HFFc6 (cell line): Measurements from ENCODE around the gene SNAPC3. TPM values are rescaled to one million over a fixed set of nuclear protein-coding genes. Genes with fewer than 3 reads are reported as not detected.

Source experiments
- DNase-seq: peaks from one replicate; pipeline ENCODE4 v3.0.0-alpha.2; 2018
- H3K27ac Mint-ChIP-seq: 2 replicates; pipeline ENCODE4 v1.8.0; 2020; ENCODE audit warnings: mild to moderate bottlenecking, mixed read lengths
- H3K27me3 Mint-ChIP-seq: 2 replicates; pipeline ENCODE4 v1.8.0; 2021; ENCODE audit warnings: mild to moderate bottlenecking, moderate library complexity, mixed read lengths; ENCODE audit not compliant: insufficient read depth
- H3K36me3 Mint-ChIP-seq: 2 replicates; pipeline ENCODE4 v1.8.0; 2021; ENCODE audit warnings: low read depth, mixed read lengths
- H3K4me1 Mint-ChIP-seq: 2 replicates; pipeline ENCODE4 v1.8.0; 2020; ENCODE audit warnings: low read depth, mixed read lengths
- H3K4me3 Mint-ChIP-seq: 2 replicates; pipeline ENCODE4 v1.8.0; 2020; ENCODE audit warnings: mild to moderate bottlenecking, moderate library complexity, mixed read lengths
- H3K9me3 Mint-ChIP-seq: 2 replicates; pipeline ENCODE4 v1.8.0; 2020; ENCODE audit warnings: mild to moderate bottlenecking, mixed read lengths
- total RNA-seq, 6 experiments: library from RNA; stranded (reverse); fragmentation: NEBNext Ultra II Directional; extraction: Animal tissue kit (Norgen Biotek cat#: 25700); gene quantifications; 2 replicates in 1 of 6; 3 replicates in 5 of 6; pipeline ENCODE4 v1.2.3, GENCODE V29; 2021
- TF ChIP-seq, protein P1 (sequence below): fragments of 200-600 bp; sonication (generic); IDR thresholded peaks from 2 replicates; pipeline ENCODE4 v1.5.0; 2021; ENCODE audit warnings: antibody characterized with exemption, mild to moderate bottlenecking

SNAPC3 gene
- total RNA-seq, 6 experiments from 2014 or later = 35.9 to 41.5 (median 40.8) TPM

GRCh38 chr9:15501803-15502202 is 79.1 kb downstream of the SNAPC3 start:
- H3K27ac Mint-ChIP-seq = peak overlapping the region; percentile 30; the same call in 1 of the 2 replicates
- no peaks in the 10 kb centered on the region; the same call in 1 of the 2 replicates for H3K27me3 Mint-ChIP-seq
- DNase-seq = no peak
- H3K36me3 Mint-ChIP-seq = peaks cover 8% of the 10 kb centered on the region
- H3K4me3 Mint-ChIP-seq = no peak overlapping the region
- H3K9me3 Mint-ChIP-seq = no peaks in the 10 kb centered on the region
- H3K4me1 Mint-ChIP-seq = peaks cover 10% of the 10 kb centered on the region
- TF ChIP-seq, protein P1, sequence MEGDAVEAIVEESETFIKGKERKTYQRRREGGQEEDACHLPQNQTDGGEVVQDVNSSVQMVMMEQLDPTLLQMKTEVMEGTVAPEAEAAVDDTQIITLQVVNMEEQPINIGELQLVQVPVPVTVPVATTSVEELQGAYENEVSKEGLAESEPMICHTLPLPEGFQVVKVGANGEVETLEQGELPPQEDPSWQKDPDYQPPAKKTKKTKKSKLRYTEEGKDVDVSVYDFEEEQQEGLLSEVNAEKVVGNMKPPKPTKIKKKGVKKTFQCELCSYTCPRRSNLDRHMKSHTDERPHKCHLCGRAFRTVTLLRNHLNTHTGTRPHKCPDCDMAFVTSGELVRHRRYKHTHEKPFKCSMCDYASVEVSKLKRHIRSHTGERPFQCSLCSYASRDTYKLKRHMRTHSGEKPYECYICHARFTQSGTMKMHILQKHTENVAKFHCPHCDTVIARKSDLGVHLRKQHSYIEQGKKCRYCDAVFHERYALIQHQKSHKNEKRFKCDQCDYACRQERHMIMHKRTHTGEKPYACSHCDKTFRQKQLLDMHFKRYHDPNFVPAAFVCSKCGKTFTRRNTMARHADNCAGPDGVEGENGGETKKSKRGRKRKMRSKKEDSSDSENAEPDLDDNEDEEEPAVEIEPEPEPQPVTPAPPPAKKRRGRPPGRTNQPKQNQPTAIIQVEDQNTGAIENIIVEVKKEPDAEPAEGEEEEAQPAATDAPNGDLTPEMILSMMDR = no peak

- TF ChIP-seq, protein P1 = no peak
- DNase-seq = no peak
- Mint-ChIP-seq H3K4me3 (no peak overlapping the region), H3K36me3 (peaks cover 15% of the 10 kb centered on the region), H3K9me3 (no peaks in the 10 kb centered on the region), H3K4me1 (peaks cover 19% of the 10 kb centered on the region), H3K27ac (no peak overlapping the region), H3K27me3 (peaks cover 2% of the 10 kb centered on the region; the same call in 1 of the 2 replicates)
Measured at GRCh38 chr9:15505921-15506320, 83.2 kb downstream of the SNAPC3 start.

DNA sequence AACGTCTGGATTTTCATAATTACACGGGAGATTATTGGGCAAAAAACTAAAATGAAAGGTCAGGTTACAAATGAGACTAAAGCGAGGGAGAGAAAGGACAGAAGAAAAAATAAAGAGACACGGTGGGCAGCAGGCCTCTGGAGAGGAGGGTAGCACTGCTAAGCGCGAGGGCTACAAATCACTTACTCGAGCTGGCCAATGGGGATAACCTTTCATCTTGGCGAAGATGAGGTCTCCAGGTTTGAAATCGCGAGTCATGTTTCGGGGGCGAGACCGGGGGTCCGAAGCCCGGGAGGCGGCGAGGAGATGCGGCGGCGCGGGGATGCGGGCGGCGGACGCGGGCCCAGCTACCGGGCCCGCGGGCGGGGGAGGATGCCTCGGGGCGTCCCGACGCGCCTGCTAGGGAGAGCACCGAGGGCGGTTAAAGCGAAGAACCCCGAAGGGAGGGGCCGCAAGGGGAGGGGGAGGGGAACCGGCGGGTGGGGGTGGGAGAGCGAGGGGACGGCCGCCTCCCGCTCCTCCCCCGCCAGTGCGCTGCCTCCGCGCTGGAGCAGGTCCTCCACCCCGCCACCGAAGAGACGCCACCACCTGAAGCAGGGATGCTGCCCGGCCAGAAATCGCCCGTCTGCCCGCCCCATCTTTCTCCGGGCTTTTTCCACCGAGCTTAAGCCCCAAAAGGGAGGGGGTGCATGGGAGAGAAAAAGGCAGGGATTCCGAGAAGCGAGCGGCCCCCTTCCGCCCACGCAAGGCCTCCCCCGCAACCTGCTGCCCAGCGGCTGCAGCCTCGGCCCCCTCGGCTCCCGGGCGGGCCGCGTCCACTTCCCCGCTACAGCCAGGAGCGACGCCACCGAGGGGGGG is 87.5 kb downstream of the SNAPC3 start:
- peaks cover 15% of the 10 kb centered on the region for H3K36me3 Mint-ChIP-seq
- no peak for DNase-seq
- peaks cover 2% of the 10 kb centered on the region; the same call in 1 of the 2 replicates for H3K27me3 Mint-ChIP-seq
- H3K9me3 Mint-ChIP-seq = no peaks in the 10 kb centered on the region
- peak overlapping the region; percentile 77 for H3K27ac Mint-ChIP-seq
- H3K4me3 Mint-ChIP-seq = peak overlapping the region; percentile 93
- TF ChIP-seq, protein P1 = no peak
- H3K4me1 Mint-ChIP-seq = peaks cover 19% of the 10 kb centered on the region

GRCh38 chr9:15510789-15511575 is 88.3 kb downstream of the SNAPC3 start, which contains the start of gene PSIP1:
PSIP1 (minus strand) TSS chr9:15510970; CDS start chr9:15510188, 782 bp downstream.
- peaks cover 19% of the 10 kb centered on the region for H3K4me1 Mint-ChIP-seq
- DNase-seq = peak; percentile 70
- peak within 1 kb of the TSS; percentile 99 for H3K27ac Mint-ChIP-seq
- peak within 1 kb of the TSS; percentile 94 for H3K4me3 Mint-ChIP-seq
- peaks cover 12% of the 10 kb centered on the region for H3K36me3 Mint-ChIP-seq
- H3K27me3 Mint-ChIP-seq = peaks cover 2% of the 10 kb centered on the region; the same call in 1 of the 2 replicates
- TF ChIP-seq, protein P1 = peak; percentile 60
- no peaks in the 10 kb centered on the region for H3K9me3 Mint-ChIP-seq

Other genes with a start within 250 kb of the SNAPC3 start
- 1 to 10 TPM; 4.6 to 6.1 (median 5.8) TPM for gene TTC39B, start 115.7 kb upstream of the SNAPC3 start, total RNA-seq
- 10 to 100 TPM; 32.6 to 56.7 (median 48.5) TPM for gene PSIP1, start 88.1 kb downstream of the SNAPC3 start, total RNA-seq
- under 1 TPM; 0.48 to 0.86 (median 0.57) TPM for gene CCDC171, start 130.2 kb downstream of the SNAPC3 start, total RNA-seq